GM12875 (cell line): ENCODE results near the gene STK32B.

Experiments
- H3K4me3 ChIP-seq: one replicate; pipeline ENCODE4 v1.5.1; 2011; ENCODE audit warnings: low read depth, low read length, control low read depth
- TF ChIP-seq, protein P1 (sequence below): IDR thresholded peaks from 2 replicates; pipeline ENCODE4 v1.5.1; 2011; ENCODE audit warnings: low read depth, mild to moderate bottlenecking, control low read depth, inconsistent platforms, low read length, moderate library complexity, borderline replicate concordance; ENCODE audit not compliant: insufficient read depth

The STK32B gene

DNA sequence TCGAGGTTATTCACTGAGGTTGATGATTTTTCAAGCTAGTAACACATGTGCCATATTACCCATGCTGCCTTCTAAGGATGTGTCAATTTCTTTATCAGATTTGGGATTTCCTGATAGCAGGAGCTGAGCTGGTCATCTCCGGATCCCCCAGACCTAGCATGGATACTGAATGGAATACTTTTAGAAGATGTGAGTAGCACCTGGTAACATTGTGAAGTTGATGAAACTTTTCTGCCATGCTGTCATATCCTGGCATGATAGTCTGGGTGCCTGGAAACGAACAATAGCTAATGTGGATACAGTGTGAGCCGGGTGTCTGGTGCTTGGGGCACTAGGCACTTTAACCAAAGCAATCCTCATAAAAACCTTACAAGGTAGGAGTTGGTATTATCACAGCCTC is 21.1 kb upstream of the STK32B start:
- TF ChIP-seq, protein P1, sequence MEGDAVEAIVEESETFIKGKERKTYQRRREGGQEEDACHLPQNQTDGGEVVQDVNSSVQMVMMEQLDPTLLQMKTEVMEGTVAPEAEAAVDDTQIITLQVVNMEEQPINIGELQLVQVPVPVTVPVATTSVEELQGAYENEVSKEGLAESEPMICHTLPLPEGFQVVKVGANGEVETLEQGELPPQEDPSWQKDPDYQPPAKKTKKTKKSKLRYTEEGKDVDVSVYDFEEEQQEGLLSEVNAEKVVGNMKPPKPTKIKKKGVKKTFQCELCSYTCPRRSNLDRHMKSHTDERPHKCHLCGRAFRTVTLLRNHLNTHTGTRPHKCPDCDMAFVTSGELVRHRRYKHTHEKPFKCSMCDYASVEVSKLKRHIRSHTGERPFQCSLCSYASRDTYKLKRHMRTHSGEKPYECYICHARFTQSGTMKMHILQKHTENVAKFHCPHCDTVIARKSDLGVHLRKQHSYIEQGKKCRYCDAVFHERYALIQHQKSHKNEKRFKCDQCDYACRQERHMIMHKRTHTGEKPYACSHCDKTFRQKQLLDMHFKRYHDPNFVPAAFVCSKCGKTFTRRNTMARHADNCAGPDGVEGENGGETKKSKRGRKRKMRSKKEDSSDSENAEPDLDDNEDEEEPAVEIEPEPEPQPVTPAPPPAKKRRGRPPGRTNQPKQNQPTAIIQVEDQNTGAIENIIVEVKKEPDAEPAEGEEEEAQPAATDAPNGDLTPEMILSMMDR = no peak
- H3K4me3 ChIP-seq = no peak overlapping the region

GRCh38 chr4:5030927-5031326 is 20.4 kb upstream of the STK32B start:
- H3K4me3 ChIP-seq = no peak overlapping the region
- TF ChIP-seq, protein P1 = no peak

DNA sequence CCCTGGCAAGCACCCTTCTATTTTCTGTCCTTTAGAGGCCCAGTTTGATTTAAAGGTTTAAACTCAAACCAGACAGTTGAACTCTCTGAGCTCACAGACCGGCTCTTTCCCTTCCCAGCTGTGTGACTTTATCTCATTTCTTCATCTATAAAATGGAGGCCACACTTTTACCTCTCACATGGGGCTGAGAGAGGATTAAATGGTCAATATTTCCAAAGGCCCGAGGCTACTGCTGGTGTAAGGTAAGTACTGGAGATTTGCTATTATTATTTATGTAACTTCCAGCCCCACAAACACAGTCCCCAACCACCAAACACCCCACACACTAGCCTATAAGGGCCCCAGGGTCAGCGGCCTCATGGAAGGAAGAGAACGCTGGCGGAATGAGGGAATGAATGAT is 18.5 kb upstream of the STK32B start:
- TF ChIP-seq, protein P1 = no peak
- H3K4me3 ChIP-seq = no peak overlapping the region

DNA sequence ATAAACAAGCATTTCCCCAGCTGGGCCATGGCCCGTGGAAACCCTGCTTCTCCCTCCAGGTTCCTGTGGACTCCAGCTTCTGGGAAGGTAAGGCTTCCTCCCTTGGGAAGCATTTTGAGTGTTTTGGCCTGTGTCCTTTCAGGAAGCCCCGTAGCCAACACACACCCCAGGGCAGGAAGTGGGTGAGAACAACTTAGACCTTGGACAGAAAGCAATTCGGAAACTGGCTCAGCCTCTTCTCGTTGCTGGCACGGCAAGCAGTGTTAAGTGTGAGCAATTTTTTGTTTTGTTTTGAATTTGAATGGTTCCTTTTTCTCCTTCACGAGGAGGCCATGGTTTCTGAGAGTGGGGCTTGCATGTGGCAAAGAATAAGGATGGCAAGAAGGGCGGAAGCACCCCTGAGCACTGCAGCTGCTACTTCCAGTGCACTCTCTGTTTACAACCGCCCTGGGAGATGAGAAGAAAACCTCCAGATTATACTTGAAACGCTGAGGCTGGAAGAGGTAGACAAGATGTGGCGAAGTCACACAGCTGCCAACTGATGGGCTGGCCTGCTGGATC is 17.9 kb upstream of the STK32B start:
- TF ChIP-seq, protein P1 = no peak
- H3K4me3 ChIP-seq = no peak overlapping the region

DNA sequence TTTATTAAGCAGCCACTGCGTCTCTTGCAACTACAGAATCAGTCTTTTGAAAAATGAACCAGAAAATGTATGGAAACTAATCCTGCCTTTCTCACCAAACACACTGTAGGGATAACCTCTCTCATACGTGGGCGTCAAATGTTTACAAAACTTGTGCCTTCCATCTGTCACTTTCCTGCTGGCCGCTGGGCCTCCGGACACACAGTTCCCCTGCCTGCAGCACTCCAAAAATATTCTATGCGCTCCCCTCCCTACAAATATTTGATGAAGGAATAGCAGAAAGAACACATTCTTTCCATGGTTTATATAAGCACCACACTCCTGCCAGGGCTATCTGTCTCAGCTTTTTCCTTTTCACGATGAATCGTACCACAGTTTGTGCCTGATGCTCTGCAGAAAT is 17.1 kb upstream of the STK32B start:
- no peak overlapping the region for H3K4me3 ChIP-seq
- TF ChIP-seq, protein P1 = no peak

GRCh38 chr4:5036239-5036638 is 15.0 kb upstream of the STK32B start:
- H3K4me3 ChIP-seq = no peak overlapping the region
- TF ChIP-seq, protein P1 = no peak
